HUES48 (cell line): ENCODE results near the gene MGST1.

Source experiments
- H3K27ac ChIP-seq: one replicate; pipeline ENCODE4 v1.7.0; 2013; ENCODE audit warnings: low read depth, low read length, inconsistent platforms
- H3K27me3 ChIP-seq: 2 replicates; pipeline ENCODE4 v1.6.1; 2013; ENCODE audit warnings: mild to moderate bottlenecking, low read length; ENCODE audit not compliant: control insufficient read depth, insufficient read depth
- H3K36me3 ChIP-seq: 2 replicates; pipeline ENCODE4 v1.6.1; 2013; ENCODE audit warnings: low read length; ENCODE audit not compliant: control insufficient read depth, insufficient read depth
- H3K4me1 ChIP-seq: 2 replicates; pipeline ENCODE4 v1.6.1; 2013; ENCODE audit warnings: mild to moderate bottlenecking, low read length; ENCODE audit not compliant: control insufficient read depth, insufficient read depth
- H3K4me3 ChIP-seq: 2 replicates; pipeline ENCODE4 v1.5.1; 2013; ENCODE audit warnings: mild to moderate bottlenecking, low read depth, low read length
- H3K9ac ChIP-seq: 2 replicates; pipeline ENCODE4 v1.6.1; 2013; ENCODE audit warnings: mild to moderate bottlenecking, low read depth, low read length, moderate library complexity
- H3K9me3 ChIP-seq: 2 replicates; pipeline ENCODE4 v1.6.1; 2013; ENCODE audit warnings: low read length; ENCODE audit not compliant: control insufficient read depth, insufficient read depth

MGST1 gene, protein sequence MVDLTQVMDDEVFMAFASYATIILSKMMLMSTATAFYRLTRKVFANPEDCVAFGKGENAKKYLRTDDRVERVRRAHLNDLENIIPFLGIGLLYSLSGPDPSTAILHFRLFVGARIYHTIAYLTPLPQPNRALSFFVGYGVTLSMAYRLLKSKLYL

DNA sequence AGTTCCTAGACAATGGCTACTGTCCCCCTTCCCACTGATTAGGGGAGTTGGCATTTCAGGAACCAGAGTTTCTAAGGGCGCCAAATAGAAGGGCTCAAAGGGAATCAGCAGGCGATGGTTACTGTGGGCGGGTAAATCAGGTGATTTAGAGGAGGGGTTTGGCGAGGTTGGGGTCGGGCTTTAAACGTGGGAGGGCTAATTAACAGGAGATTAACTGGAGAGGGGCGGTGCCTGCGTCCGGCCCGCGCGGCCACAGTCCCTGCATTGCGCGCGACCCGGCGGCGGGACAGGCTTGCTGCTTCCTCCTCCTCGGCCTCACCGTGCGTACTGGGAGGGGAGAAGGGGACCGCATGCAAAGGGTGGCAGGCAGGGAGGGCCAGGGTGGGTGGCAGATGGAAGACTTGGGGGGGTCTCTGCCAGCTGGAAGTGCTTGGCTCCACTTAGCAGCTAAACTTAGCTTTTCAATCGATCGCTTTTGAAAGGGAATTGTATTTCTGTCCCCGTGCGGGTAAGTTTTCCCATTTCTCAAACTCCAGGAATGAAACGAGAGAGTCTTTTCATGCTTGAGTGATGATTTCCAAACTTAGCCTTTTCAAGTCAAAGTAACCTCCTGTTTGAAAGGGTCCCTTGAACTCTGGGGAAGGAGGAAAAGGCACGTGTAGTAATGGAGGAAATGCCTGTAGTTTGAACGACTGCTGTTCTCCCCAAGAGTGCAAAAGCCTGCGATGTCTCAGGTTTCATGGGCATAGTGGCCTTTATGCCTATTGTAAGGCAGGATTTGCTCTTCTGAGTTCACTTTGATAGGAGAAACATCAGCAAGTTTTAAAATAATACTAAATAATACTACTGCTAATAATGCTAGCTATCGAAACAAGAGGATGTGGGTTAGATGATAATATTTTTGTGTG lies at the start of gene MGST1:
Gene MGST1, plus strand, starts transcription at position 255 of the 908 bp plus-strand sequence. CDS start 6,608 bp downstream, outside the sequence.
- peak within 1 kb of the TSS; percentile 88 for H3K4me3 ChIP-seq
- no peaks in the 10 kb centered on the region for H3K27me3 ChIP-seq
- H3K36me3 ChIP-seq: peaks cover 23% of the 10 kb centered on the region
- peak within 1 kb of the TSS; percentile 92 for H3K27ac ChIP-seq
- peak within 1 kb of the TSS; percentile 93 for H3K9ac ChIP-seq
- no peaks in the 10 kb centered on the region for H3K9me3 ChIP-seq
- H3K4me1 ChIP-seq: peaks cover 28% of the 10 kb centered on the region

GRCh38 chr12:16299403-16299802 lies 48.0 kb upstream of the MGST1 start:
- no peak overlapping the region for H3K4me3 ChIP-seq
- H3K9me3 ChIP-seq: no peaks in the 10 kb centered on the region
- H3K36me3 ChIP-seq: no peaks in the 10 kb centered on the region
- no peak overlapping the region for H3K27ac ChIP-seq
- H3K4me1 ChIP-seq: peaks cover 6% of the 10 kb centered on the region
- H3K27me3 ChIP-seq: no peaks in the 10 kb centered on the region
- H3K9ac ChIP-seq: no peak overlapping the region

- Histone ChIP-seq H3K36me3 (no peaks in the 10 kb centered on the region), H3K9me3 (no peaks in the 10 kb centered on the region), H3K27me3 (no peaks in the 10 kb centered on the region), H3K27ac (no peak overlapping the region), H3K9ac (no peak overlapping the region), H3K4me3 (no peak overlapping the region), H3K4me1 (peaks cover 6% of the 10 kb centered on the region)
These were observed 47.3 kb upstream of the MGST1 start for GRCh38 chr12:16300122-16300521.

GRCh38 chr12:16300736-16301135 lies 46.7 kb upstream of the MGST1 start:
- Histone ChIP-seq H3K4me3 (no peak overlapping the region), H3K9ac (no peak overlapping the region), H3K36me3 (no peaks in the 10 kb centered on the region), H3K9me3 (no peaks in the 10 kb centered on the region), H3K27me3 (no peaks in the 10 kb centered on the region), H3K4me1 (peaks cover 6% of the 10 kb centered on the region), H3K27ac (no peak overlapping the region)

GRCh38 chr12:16303939-16304338 lies 43.5 kb upstream of the MGST1 start:
- Histone ChIP-seq H3K4me3 (no peak overlapping the region), H3K27ac (no peak overlapping the region), H3K36me3 (no peaks in the 10 kb centered on the region), H3K27me3 (no peaks in the 10 kb centered on the region), H3K4me1 (peaks cover 6% of the 10 kb centered on the region), H3K9me3 (peaks cover 4% of the 10 kb centered on the region), H3K9ac (no peak overlapping the region)

DNA sequence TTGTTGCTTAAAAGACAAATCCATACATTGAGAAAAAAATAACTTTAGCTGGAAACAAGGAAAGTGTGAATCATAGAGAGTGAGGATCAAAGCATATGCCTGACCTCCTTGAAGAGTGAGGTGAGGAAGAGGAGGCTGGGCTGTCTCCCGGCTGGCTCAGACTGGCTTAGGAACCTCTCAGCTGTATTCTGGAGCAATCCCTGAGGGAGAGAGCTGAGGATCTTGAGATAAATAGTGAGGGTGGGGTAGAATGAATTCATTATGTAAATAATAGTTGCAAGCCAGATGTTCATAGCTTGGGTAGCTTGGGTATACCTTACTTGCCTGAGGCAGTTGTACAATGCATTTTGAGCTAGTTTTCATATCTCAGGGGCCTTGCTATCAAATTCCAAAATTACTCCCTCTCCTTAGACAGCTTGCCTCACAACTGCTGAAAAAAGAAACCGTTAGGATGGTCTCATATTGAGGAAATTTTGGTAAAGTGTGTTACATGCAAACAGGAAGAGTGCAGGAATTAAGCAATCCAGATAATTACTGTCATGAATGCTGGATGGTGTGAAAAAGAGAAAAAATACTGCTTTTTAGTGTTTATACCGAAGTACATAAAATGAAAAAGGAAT lies 39.5 kb upstream of the MGST1 start:
- Histone ChIP-seq H3K36me3 (no peaks in the 10 kb centered on the region), H3K4me3 (no peak overlapping the region), H3K27ac (no peak overlapping the region), H3K9ac (no peak overlapping the region), H3K9me3 (peaks cover 16% of the 10 kb centered on the region), H3K4me1 (no peaks in the 10 kb centered on the region), H3K27me3 (no peaks in the 10 kb centered on the region)

DNA sequence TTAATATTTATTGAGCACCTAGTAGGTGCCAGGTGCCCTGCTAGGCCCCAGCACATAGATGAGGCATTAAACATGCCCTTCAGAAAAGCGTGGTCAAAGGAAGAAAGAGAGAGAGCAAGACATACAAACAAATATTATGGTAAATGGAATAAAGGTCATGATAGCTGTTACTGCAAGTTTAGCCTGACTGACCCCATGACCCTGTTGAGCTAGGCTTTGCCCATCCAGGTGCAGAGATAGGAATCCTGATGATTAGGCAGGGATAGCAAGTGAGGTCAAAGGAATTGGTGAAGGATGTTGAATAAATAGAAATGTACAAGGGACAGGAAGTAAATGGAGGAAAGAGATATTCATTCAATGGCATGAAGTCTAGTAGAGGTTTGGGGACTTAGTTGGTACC lies 36.5 kb upstream of the MGST1 start:
- H3K4me1 ChIP-seq: no peaks in the 10 kb centered on the region

GRCh38 chr12:16323010-16323409 lies 24.4 kb upstream of the MGST1 start:
- Histone ChIP-seq H3K9me3 (no peaks in the 10 kb centered on the region), H3K27me3 (no peaks in the 10 kb centered on the region)

More for the DNA sequence above, 36.5 kb upstream of the MGST1 start:
- Histone ChIP-seq H3K27ac (no peak overlapping the region), H3K4me3 (no peak overlapping the region), H3K9me3 (peaks cover 17% of the 10 kb centered on the region), H3K27me3 (no peaks in the 10 kb centered on the region), H3K9ac (no peak overlapping the region), H3K36me3 (no peaks in the 10 kb centered on the region)

DNA sequence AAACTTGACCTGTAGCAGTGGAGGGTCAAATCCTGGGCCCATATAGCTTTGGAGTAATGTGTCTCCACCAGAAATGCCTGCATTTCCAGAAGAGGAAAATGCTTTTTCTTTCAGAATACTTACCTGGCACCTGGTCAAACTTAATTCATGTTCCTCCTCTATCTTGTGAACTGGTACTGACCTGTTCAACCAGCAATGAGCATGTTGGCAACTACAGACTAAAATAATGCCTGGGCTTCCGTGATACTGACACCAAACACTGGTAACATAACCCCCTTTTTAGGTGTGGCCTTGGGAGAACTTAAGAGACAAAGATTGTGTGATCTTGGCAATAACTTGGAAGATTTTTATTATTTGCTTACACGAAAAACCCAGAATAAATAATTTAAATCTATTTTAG lies 23.8 kb upstream of the MGST1 start:
- no peak overlapping the region for H3K27ac ChIP-seq
- H3K9ac ChIP-seq: no peak overlapping the region
- no peaks in the 10 kb centered on the region for H3K4me1 ChIP-seq
- H3K36me3 ChIP-seq: no peaks in the 10 kb centered on the region
- H3K9me3 ChIP-seq: no peaks in the 10 kb centered on the region
- no peak overlapping the region for H3K4me3 ChIP-seq
- H3K27me3 ChIP-seq: no peaks in the 10 kb centered on the region

More at GRCh38 chr12:16323010-16323409, 24.4 kb upstream of the MGST1 start:
- no peak overlapping the region for H3K4me3 ChIP-seq
- H3K36me3 ChIP-seq: no peaks in the 10 kb centered on the region
- no peaks in the 10 kb centered on the region for H3K4me1 ChIP-seq
- H3K9ac ChIP-seq: no peak overlapping the region
- H3K27ac ChIP-seq: no peak overlapping the region

GRCh38 chr12:16324272-16324671 lies 23.2 kb upstream of the MGST1 start:
- no peak overlapping the region for H3K4me3 ChIP-seq
- no peak overlapping the region for H3K27ac ChIP-seq
- no peaks in the 10 kb centered on the region for H3K27me3 ChIP-seq
- H3K9ac ChIP-seq: no peak overlapping the region
- H3K36me3 ChIP-seq: no peaks in the 10 kb centered on the region
- H3K4me1 ChIP-seq: no peaks in the 10 kb centered on the region
- H3K9me3 ChIP-seq: no peaks in the 10 kb centered on the region

DNA sequence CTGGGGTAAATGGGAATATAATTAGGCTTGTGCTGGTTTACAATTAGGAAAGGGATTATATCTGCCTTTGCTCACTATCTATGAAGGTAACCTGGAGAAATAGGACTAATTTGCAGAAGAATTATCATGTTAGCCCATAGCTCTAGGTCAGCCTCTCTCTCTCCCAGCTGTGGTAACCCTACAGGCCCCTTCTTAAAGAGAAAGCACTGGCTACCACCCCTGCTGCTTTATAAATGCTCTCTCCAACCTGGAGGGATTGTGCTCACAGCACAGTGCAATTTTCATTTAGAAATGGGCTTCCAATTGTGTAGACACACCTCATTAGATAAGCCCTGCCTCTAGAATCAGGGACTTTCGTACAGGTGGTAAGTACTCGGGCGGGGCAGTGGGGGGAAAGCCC lies 22.7 kb upstream of the MGST1 start:
- Histone ChIP-seq H3K36me3 (no peaks in the 10 kb centered on the region), H3K4me3 (no peak overlapping the region), H3K9me3 (no peaks in the 10 kb centered on the region), H3K27me3 (no peaks in the 10 kb centered on the region), H3K4me1 (no peaks in the 10 kb centered on the region), H3K27ac (no peak overlapping the region), H3K9ac (no peak overlapping the region)
